ENCODE measurements around the gene PRKCB.

The PRKCB gene

GRCh38 chr16:23920899-23921298 lies 85.1 kb downstream of the PRKCB start:
- DNase-seq (ENCODE audit: low read depth) = no peak
- TF ChIP-seq MYC (IDR thresholded peaks at IDR 0.05; ENCODE audit: low read depth, low read length) (no peak), MAX (IDR thresholded peaks at IDR 0.05; ENCODE audit: low read depth, low read length) (no peak), POLR2A (IDR thresholded peaks at IDR 0.05; ENCODE audit: extremely low read depth, insufficient read length) (no peak), CTCF (IDR thresholded peaks at IDR 0.05; ENCODE audit: low read depth, low read length) (no peak)
- H3K4me3 ChIP-seq (ENCODE audit: low read depth, low read length) = no peak overlapping the region

- no peak for TF ChIP-seq MAX (IDR thresholded peaks at IDR 0.05; ENCODE audit: low read depth, low read length)
- TF ChIP-seq CTCF (IDR thresholded peaks at IDR 0.05; ENCODE audit: low read depth, low read length) = no peak
- no peak for TF ChIP-seq POLR2A (IDR thresholded peaks at IDR 0.05; ENCODE audit: extremely low read depth, insufficient read length)
- H3K4me3 ChIP-seq (ENCODE audit: low read depth, low read length) = no peak overlapping the region
- no peak for DNase-seq (ENCODE audit: low read depth)
These were observed 86.6 kb downstream of the PRKCB start for GRCh38 chr16:23922406-23922805.

- TF ChIP-seq CTCF (IDR thresholded peaks at IDR 0.05; ENCODE audit: low read depth, low read length) (no peak), POLR2A (IDR thresholded peaks at IDR 0.05; ENCODE audit: extremely low read depth, insufficient read length) (no peak), MYC (IDR thresholded peaks at IDR 0.05; ENCODE audit: low read depth, low read length) (no peak), MAX (IDR thresholded peaks at IDR 0.05; ENCODE audit: low read depth, low read length) (no peak)
- H3K4me3 ChIP-seq (ENCODE audit: low read depth, low read length) = no peak overlapping the region
- DNase-seq (ENCODE audit: low read depth) = peak; percentile 49
These were observed 88.3 kb downstream of the PRKCB start for GRCh38 chr16:23924128-23924527.

GRCh38 chr16:23927796-23928195 lies 92.0 kb downstream of the PRKCB start:
- DNase-seq (ENCODE audit: low read depth) = no peak
- no peak for TF ChIP-seq MAX (IDR thresholded peaks at IDR 0.05; ENCODE audit: low read depth, low read length)
- TF ChIP-seq CTCF (IDR thresholded peaks at IDR 0.05; ENCODE audit: low read depth, low read length) = no peak
- TF ChIP-seq MYC (IDR thresholded peaks at IDR 0.05; ENCODE audit: low read depth, low read length) = no peak
- TF ChIP-seq POLR2A (IDR thresholded peaks at IDR 0.05; ENCODE audit: extremely low read depth, insufficient read length) = no peak
- H3K4me3 ChIP-seq (ENCODE audit: low read depth, low read length) = no peak overlapping the region

GRCh38 chr16:23929237-23929636 lies 93.5 kb downstream of the PRKCB start:
- no peak overlapping the region for H3K4me3 ChIP-seq (ENCODE audit: low read depth, low read length)
- TF ChIP-seq POLR2A (IDR thresholded peaks at IDR 0.05; ENCODE audit: extremely low read depth, insufficient read length) = no peak
- TF ChIP-seq MAX (IDR thresholded peaks at IDR 0.05; ENCODE audit: low read depth, low read length) = no peak
- no peak for TF ChIP-seq MYC (IDR thresholded peaks at IDR 0.05; ENCODE audit: low read depth, low read length)
- no peak for TF ChIP-seq CTCF (IDR thresholded peaks at IDR 0.05; ENCODE audit: low read depth, low read length)
- no peak for DNase-seq (ENCODE audit: low read depth)

GRCh38 chr16:23929856-23930255 lies 94.1 kb downstream of the PRKCB start:
- DNase-seq (ENCODE audit: low read depth) = no peak
- H3K4me3 ChIP-seq (ENCODE audit: low read depth, low read length) = no peak overlapping the region
- TF ChIP-seq MAX (IDR thresholded peaks at IDR 0.05; ENCODE audit: low read depth, low read length) (no peak), POLR2A (IDR thresholded peaks at IDR 0.05; ENCODE audit: extremely low read depth, insufficient read length) (no peak)

All from NB4 (cell line).